ENCODE results near the gene RAC3. TPM values are rescaled to one million over a fixed set of nuclear protein-coding genes. Genes with fewer than 3 reads are reported as not detected.
A peak's percentile ranks its signal among the peaks of the same experiment; 100 is the strongest.

The RAC3 gene
- total and polyA plus RNA-seq, 2 donors, result 5.9 to 10.4 TPM

DNA sequence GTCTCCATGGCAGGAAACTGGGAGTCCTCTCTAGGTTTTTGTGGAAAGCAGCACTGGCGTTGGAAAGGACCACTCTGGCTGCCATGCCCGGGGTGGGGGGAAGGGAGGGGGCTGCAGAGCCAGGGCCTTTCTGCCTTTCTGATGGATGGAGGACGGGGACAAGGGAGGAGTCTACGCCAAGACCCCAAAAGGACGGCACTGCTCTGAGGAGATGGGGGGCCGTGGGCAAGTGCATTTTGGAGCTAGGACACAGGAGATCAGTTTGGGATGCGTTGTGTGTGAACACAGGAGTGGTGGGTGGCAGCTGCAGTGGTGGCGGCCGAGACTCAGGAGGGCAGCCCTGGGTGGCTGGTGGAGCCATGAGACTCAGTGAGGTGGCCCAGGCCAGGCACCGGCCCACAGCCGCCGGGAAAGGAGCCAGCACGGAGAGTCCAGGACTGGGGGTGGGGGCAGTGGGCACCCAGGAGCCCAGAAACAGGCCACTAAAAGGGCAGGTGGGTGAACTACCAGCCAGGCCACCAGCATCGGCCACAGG lies 10.8 kb upstream of the RAC3 start:
- Histone ChIP-seq H3K36me3 (ENCODE audit: insufficient read depth) (no peaks in the 10 kb centered on the region), H3K4me3 (ENCODE audit: low read depth, low read length) (no peak overlapping the region)
- WGBS, result 84% methylated on average over 14 of the region's 14 CpGs

DNA sequence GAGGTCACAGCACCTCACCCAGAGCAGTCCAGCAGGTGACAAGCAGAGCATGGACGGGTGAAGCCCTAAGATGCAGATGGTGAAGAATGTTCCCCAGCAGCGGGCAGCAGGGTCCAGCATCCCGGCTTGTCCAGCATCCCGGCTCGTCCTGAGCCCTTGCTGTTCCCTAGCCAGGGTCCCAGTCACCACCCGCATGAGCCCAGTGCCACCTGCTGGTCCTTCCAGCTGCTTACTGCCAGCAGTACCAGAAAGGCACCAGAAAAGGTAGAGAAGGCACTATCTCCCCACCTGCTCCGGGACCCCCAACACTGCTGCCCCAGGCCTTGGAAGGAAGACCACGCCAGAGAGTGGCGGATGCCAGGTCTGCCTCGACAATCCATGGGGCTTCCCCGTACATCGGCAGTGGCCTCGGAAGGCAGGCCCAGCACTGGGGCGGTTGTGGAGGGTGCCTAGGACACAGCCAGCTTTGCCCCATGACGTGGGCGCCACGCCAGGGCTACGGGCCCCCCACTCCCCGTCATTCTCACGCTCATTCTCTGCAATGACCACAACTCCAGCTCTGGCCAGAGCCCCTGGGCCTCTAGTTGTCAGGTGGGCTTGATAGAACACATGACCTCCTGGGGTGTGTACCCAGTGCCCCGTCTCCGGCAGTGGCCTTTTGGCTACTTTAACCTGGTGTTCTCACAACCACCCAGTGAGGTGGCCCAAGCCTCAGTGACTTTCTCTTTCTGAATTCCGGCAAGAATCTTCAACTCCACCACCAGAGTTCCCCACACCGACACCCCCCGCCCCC lies 10.2 kb upstream of the RAC3 start:
- WGBS, result 46% methylated on average over 25 of the region's 25 CpGs
- no peaks in the 10 kb centered on the region for H3K4me1 ChIP-seq (ENCODE audit: insufficient read depth)
- DNase-seq (ENCODE audit: extremely low spot score), result no peak
- no peak overlapping the region for H3K4me3 ChIP-seq (ENCODE audit: low read depth, low read length)
- H3K36me3 ChIP-seq (ENCODE audit: insufficient read depth), result no peaks in the 10 kb centered on the region
- H3K27ac ChIP-seq (ENCODE audit: low read depth), result no peak overlapping the region

More for the DNA sequence above, 10.8 kb upstream of the RAC3 start:
- H3K4me1 ChIP-seq (ENCODE audit: insufficient read depth), result no peaks in the 10 kb centered on the region
- H3K27ac ChIP-seq (ENCODE audit: low read depth), result no peak overlapping the region
- DNase-seq (ENCODE audit: extremely low spot score), result no peak

- Histone ChIP-seq H3K4me1 (ENCODE audit: insufficient read depth) (no peaks in the 10 kb centered on the region), H3K4me3 (ENCODE audit: low read depth, low read length) (peak overlapping the region; percentile 82), H3K27ac (ENCODE audit: low read depth) (no peak overlapping the region), H3K36me3 (ENCODE audit: insufficient read depth) (no peaks in the 10 kb centered on the region)
- DNase-seq (ENCODE audit: extremely low spot score), result no peak
- 13% methylated on average over 10 of the region's 10 CpGs for WGBS
Observed at GRCh38 chr17:82021900-82022309, 9.6 kb upstream of the RAC3 start.

GRCh38 chr17:82022310-82022980 lies 9.0 kb upstream of the RAC3 start, which contains the start of gene CENPX:
CENPX (minus strand) TSS chr17:82022878; CDS start chr17:82022861, 17 bp downstream.
- WGBS, result under 1% methylated on average over 64 of the region's 64 CpGs
- Histone ChIP-seq H3K27ac (ENCODE audit: low read depth) (no peak within 1 kb of the TSS), H3K4me3 (ENCODE audit: low read depth, low read length) (peak within 1 kb of the TSS; percentile 82), H3K4me1 (ENCODE audit: insufficient read depth) (no peaks in the 10 kb centered on the region), H3K36me3 (ENCODE audit: insufficient read depth) (no peaks in the 10 kb centered on the region)
- DNase-seq (ENCODE audit: extremely low spot score), result no peak

DNA sequence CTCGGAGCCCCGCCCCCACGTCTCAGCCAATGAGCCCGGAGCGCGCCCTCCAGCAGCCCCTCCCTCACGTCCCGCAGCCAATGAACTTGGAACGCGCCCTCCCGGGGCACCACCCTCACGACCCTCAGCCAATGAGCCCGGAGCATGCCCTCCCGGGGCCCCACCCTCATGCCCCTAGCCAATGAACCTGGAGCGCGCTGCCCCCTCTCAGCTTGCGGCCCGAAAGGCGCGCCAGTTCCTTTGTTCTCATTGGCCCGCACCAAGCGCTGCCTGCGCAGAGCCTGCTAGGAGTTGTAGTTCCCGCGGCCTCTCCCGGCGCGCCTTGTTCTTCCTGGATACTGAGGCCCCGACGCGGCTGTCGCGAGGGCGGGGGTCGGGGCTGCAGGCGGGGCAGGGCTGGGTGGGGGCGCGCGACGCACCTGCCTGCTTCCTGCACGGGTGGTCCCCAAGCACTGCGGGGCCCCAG lies 8.5 kb upstream of the RAC3 start, which contains the start of gene LRRC45:
TSS of gene LRRC45 (plus strand) at position 325 of the 466 bp plus-strand sequence. CDS start 339 bp downstream, outside the sequence.
- no peaks in the 10 kb centered on the region for H3K4me1 ChIP-seq (ENCODE audit: insufficient read depth)
- H3K36me3 ChIP-seq (ENCODE audit: insufficient read depth), result no peaks in the 10 kb centered on the region
- WGBS, result under 1% methylated on average over 42 of the region's 42 CpGs
- H3K27ac ChIP-seq (ENCODE audit: low read depth), result no peak within 1 kb of the TSS
- H3K4me3 ChIP-seq (ENCODE audit: low read depth, low read length), result peak within 1 kb of the TSS; percentile 82
- DNase-seq (ENCODE audit: extremely low spot score), result peak; percentile 99

DNA sequence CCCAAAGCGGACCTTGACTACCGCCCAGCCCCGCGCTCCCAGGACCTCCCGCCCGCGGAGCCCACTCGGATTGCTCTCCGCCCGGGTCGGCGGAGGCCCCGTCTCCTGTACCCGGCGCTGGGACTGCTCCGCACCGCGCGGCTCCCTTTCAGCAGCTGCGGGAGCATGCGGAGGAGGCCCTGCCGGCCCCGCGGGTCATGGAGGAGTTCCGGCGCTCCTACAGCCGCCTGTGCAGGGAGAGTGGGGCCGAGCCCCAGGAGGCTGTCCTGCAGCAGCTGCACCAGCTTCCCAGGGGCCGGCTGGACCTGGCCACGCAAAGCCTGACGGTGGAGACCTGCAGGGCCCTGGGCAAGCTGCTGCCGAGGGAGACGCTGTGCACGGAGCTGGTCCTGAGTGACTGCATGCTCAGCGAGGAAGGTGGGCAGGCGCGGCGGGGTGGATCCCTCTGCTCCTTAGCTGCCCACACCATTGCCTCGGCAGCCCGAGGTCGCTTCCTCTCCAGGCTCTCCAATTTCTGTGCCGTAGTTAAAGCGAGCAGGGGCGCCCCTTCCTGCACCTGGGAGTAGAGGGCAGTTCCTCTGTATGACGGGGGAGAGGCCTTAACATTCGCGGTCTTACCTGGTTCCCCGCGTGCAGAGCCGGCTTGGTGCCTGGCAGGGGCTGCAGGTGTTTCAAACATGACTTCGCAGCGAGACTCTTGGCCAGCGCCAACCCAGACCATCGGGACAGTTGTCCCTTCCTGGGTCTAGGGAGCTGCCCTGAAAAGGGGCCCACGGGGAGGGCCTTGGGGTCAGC lies 7.8 kb upstream of the RAC3 start:
- Histone ChIP-seq H3K27ac (ENCODE audit: low read depth) (no peak overlapping the region), H3K4me1 (ENCODE audit: insufficient read depth) (no peaks in the 10 kb centered on the region), H3K36me3 (ENCODE audit: insufficient read depth) (no peaks in the 10 kb centered on the region), H3K4me3 (ENCODE audit: low read depth, low read length) (peak overlapping the region; percentile 67)
- DNase-seq (ENCODE audit: extremely low spot score), result no peak
- WGBS, result 6% methylated on average over 55 of the region's 55 CpGs

DNA sequence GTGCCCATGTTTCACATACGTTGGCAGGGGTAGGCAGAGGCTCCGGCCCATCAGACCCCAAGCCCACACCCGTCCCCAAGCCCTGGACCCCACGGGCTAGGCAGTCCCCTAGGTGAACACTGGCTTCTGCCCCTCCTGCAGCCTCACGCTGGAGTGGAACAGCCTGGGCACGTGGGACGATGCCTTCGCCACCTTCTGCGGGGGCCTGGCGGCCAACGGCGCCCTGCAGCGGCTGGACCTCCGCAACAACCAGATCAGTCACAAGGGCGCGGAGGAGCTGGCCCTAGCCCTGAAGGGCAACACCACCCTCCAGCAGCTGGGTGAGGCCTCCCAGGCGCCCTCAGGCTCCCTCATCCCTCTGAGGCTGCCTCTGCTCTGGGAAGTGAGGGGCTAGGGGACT lies 6.6 kb upstream of the RAC3 start:
- WGBS, result 95% methylated on average over 17 of the region's 17 CpGs
- no peak for DNase-seq (ENCODE audit: extremely low spot score)
- Histone ChIP-seq H3K4me3 (ENCODE audit: low read depth, low read length) (no peak overlapping the region), H3K27ac (ENCODE audit: low read depth) (no peak overlapping the region), H3K4me1 (ENCODE audit: insufficient read depth) (no peaks in the 10 kb centered on the region), H3K36me3 (ENCODE audit: insufficient read depth) (no peaks in the 10 kb centered on the region)

DNA sequence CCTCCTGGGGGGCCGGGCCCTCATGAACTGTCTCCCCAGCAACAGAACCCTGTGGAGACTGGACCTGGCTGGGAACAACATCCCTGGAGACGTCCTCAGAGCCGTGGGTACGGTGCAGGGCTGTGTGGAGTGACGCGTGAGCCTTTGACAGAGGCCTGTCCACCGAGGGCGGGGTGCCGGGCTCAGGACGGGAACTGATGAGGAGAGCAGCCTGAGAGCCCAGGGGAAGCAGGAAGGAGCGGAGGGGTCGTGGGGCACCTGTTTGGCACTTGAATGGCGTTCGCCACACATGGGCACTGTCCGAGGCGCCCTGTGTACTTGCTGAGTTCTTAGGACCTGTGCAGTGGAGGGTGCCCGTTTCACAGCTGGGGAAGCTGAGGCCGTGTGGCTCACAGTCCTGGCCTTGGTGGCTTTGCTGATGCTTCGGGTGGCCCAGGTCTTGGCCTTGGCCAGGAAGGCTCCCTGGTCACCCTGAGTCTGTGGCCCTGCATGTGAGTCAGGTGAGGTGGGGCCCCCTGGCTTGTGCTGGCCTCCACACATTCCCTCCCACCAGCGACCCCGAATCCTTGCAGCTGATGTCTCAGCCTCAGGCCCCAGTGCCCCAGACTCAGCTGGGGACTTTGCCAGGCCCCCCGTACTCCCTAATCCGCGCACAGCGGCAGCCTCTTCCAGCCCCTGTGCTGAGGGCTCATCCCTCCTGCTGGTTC lies 5.9 kb upstream of the RAC3 start:
- Histone ChIP-seq H3K27ac (ENCODE audit: low read depth) (no peak overlapping the region), H3K4me1 (ENCODE audit: insufficient read depth) (no peaks in the 10 kb centered on the region), H3K36me3 (ENCODE audit: insufficient read depth) (no peaks in the 10 kb centered on the region), H3K4me3 (ENCODE audit: low read depth, low read length) (no peak overlapping the region)
- DNase-seq (ENCODE audit: extremely low spot score), result no peak
- 93% methylated on average over 25 of the region's 25 CpGs for WGBS

GRCh38 chr17:82028246-82028645 lies 3.2 kb upstream of the RAC3 start:
- H3K4me1 ChIP-seq (ENCODE audit: insufficient read depth), result no peaks in the 10 kb centered on the region
- H3K36me3 ChIP-seq (ENCODE audit: insufficient read depth), result no peaks in the 10 kb centered on the region
- no peak for DNase-seq (ENCODE audit: extremely low spot score)
- no peak overlapping the region for H3K27ac ChIP-seq (ENCODE audit: low read depth)
- H3K4me3 ChIP-seq (ENCODE audit: low read depth, low read length), result no peak overlapping the region
- WGBS, result 97% methylated on average over 13 of the region's 13 CpGs

DNA sequence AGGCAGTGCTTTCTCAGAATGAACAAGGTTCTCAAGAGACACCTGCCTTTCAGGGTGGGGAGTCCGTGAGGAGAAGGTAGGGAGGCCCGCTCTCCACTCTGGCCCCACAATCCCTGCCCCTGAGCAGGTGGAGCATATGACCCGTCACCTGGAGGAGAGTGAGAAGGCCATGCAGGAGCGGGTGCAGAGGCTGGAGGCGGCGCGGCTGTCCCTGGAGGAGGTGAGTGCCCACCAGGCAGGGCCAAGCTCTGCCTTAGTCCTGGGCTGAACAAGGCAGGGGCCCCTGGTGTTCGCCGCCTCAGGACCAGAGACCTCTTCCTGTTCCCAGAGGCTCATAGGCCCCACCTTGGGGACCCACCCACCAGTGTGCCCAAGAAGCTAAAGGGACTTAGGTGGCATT lies 2.5 kb upstream of the RAC3 start:
- Histone ChIP-seq H3K4me3 (ENCODE audit: low read depth, low read length) (no peak overlapping the region), H3K27ac (ENCODE audit: low read depth) (no peak overlapping the region), H3K36me3 (ENCODE audit: insufficient read depth) (no peaks in the 10 kb centered on the region), H3K4me1 (ENCODE audit: insufficient read depth) (no peaks in the 10 kb centered on the region)
- DNase-seq (ENCODE audit: extremely low spot score), result no peak
- 97% methylated on average over 9 of the region's 9 CpGs for WGBS

- 96% methylated on average over 16 of the region's 16 CpGs for WGBS
- no peaks in the 10 kb centered on the region for H3K4me1 ChIP-seq (ENCODE audit: insufficient read depth)
- no peaks in the 10 kb centered on the region for H3K36me3 ChIP-seq (ENCODE audit: insufficient read depth)
- DNase-seq (ENCODE audit: extremely low spot score), result no peak
- H3K4me3 ChIP-seq (ENCODE audit: low read depth, low read length), result no peak overlapping the region
- H3K27ac ChIP-seq (ENCODE audit: low read depth), result no peak overlapping the region
Observed at GRCh38 chr17:82029391-82029790, 2.1 kb upstream of the RAC3 start.

GRCh38 chr17:82029990-82030469 lies 1.4 kb upstream of the RAC3 start:
- Histone ChIP-seq H3K27ac (ENCODE audit: low read depth) (no peak overlapping the region), H3K36me3 (ENCODE audit: insufficient read depth) (no peaks in the 10 kb centered on the region), H3K4me1 (ENCODE audit: insufficient read depth) (no peaks in the 10 kb centered on the region), H3K4me3 (ENCODE audit: low read depth, low read length) (no peak overlapping the region)
- no peak for DNase-seq (ENCODE audit: extremely low spot score)
- WGBS, result 69% methylated on average over 31 of the region's 31 CpGs

All from urinary bladder (tissue), 4 donors.